HepG2 (cell line): ENCODE data around the gene PIM1. TPM values are rescaled to one million over a fixed set of nuclear protein-coding genes. Genes with fewer than 3 reads are reported as not detected.

Experiments
- CBFB ChIP-seq: sonication (generic); formaldehyde crosslinking; IDR thresholded peaks from 2 replicates; pipeline ENCODE4 v1.4.0; 2020; ENCODE audit warnings: missing genetic modification reagents
- FOXP1 ChIP-seq, 2 experiments: fragments of 450-650 bp in 1 of 2; IDR thresholded peaks; 2 replicates each; pipeline ENCODE4 v1.6.1; 2017 to 2018; ENCODE audit warnings: antibody characterized with exemption in 1 of 2
- JDP2 ChIP-seq: sonication (generic); formaldehyde crosslinking; IDR thresholded peaks from 2 replicates; pipeline ENCODE4 v1.8.1; 2022; ENCODE audit warnings: missing genetic modification reagents, borderline replicate concordance
- MTF1 ChIP-seq: sonication (generic); formaldehyde crosslinking; IDR thresholded peaks from 2 replicates; pipeline ENCODE4 v1.5.0; 2020; ENCODE audit warnings: missing genetic modification reagents
- PBX3 ChIP-seq: sonication (generic); formaldehyde crosslinking; IDR thresholded peaks from 2 replicates; pipeline ENCODE4 v1.8.1; 2023; ENCODE audit warnings: missing genetic modification reagents, inconsistent platforms, borderline replicate concordance
- RNF219 ChIP-seq: sonication (generic); formaldehyde crosslinking; IDR thresholded peaks from 2 replicates; pipeline ENCODE4 v1.5.0; 2020; ENCODE audit warnings: mild to moderate bottlenecking, missing genetic modification reagents
- SMARCC2 ChIP-seq: fragments of 450-650 bp; IDR thresholded peaks from 2 replicates; pipeline ENCODE4 v1.6.1; 2017; ENCODE audit warnings: antibody characterized with exemption, mild to moderate bottlenecking
- SOX5 ChIP-seq: IDR thresholded peaks from 2 replicates; pipeline ENCODE4 v1.6.1; 2016; ENCODE audit warnings: borderline replicate concordance
- SP4 ChIP-seq: sonication (generic); formaldehyde crosslinking; IDR thresholded peaks from 2 replicates; pipeline ENCODE4 v1.8.1; 2023; ENCODE audit warnings: mild to moderate bottlenecking, missing genetic modification reagents
- STAT5B ChIP-seq: sonication (generic); formaldehyde crosslinking; IDR thresholded peaks from 2 replicates; pipeline ENCODE4 v1.4.0; 2020; ENCODE audit warnings: missing genetic modification reagents
- THAP8 ChIP-seq: sonication (generic); formaldehyde crosslinking; IDR thresholded peaks from 2 replicates; pipeline ENCODE4 v1.5.1; 2020; ENCODE audit warnings: missing genetic modification reagents, mild to moderate bottlenecking, borderline replicate concordance
- ZBED4 ChIP-seq: sonication (generic); formaldehyde crosslinking; IDR thresholded peaks from 2 replicates; pipeline ENCODE4 v1.4.0; 2020; ENCODE audit warnings: missing genetic modification reagents, borderline replicate concordance
- ZFYVE20 ChIP-seq: sonication (generic); formaldehyde crosslinking; IDR thresholded peaks from 2 replicates; pipeline ENCODE4 v1.8.0; 2023; ENCODE audit warnings: low read depth, mild to moderate bottlenecking, moderate library complexity, missing genetic modification reagents, borderline replicate concordance
- ZIK1 ChIP-seq: sonication (generic); formaldehyde crosslinking; IDR thresholded peaks from 2 replicates; pipeline ENCODE4 v1.5.0; 2020; ENCODE audit warnings: mild to moderate bottlenecking, low read depth, missing genetic modification reagents, borderline replicate concordance
- ZNF335 ChIP-seq: sonication (generic); formaldehyde crosslinking; IDR thresholded peaks from 2 replicates; pipeline ENCODE4 v1.4.0; 2020; ENCODE audit warnings: missing genetic modification reagents
- ZNF33A ChIP-seq: sonication (generic); formaldehyde crosslinking; IDR thresholded peaks from 2 replicates; pipeline ENCODE4 v1.5.1; 2020; ENCODE audit warnings: missing genetic modification reagents, mild to moderate bottlenecking, moderate library complexity, borderline replicate concordance
- ZNF350 ChIP-seq: sonication (generic); formaldehyde crosslinking; IDR thresholded peaks from 2 replicates; pipeline ENCODE4 v1.4.0; 2020; ENCODE audit warnings: mild to moderate bottlenecking, low read depth, missing genetic modification reagents, borderline replicate concordance
- polyA plus RNA-seq, 8 experiments: library from polyadenylated mRNA; depleted of rRNA in 3 of 8; stranded (reverse) in 7 of 8; unstranded in 1 of 8; fragments of >200 nt; fragmentation: Illumina TruSeq in 4 of 8; extraction: Trizol in 4 of 8; gene quantifications; 2 replicates each; pipeline versions ENCODE4 v1.2.1 to v1.2.3, GENCODE V29; 2011 to 2016; ENCODE audit warnings: low read depth in 4 of 8, missing spikeins in 1 of 8, mixed read lengths in 1 of 8; ENCODE audit not compliant: insufficient read depth in 1 of 8
- total RNA-seq, 5 experiments: library from RNA; depleted of rRNA; stranded (reverse); fragments of >200 nt; fragmentation: Illumina TruSeq; extraction: Trizol; gene quantifications; 2 replicates each; pipeline ENCODE4 v1.2.3, GENCODE V29; 2016; ENCODE audit warnings: low read depth in 1 of 5

The PIM1 gene
- total and polyA plus RNA-seq, 2 of the 13 experiments (the other 11 are each of a cell fraction or from before 2014, with no cell fraction given), result 29.4 to 117 TPM

- TF ChIP-seq ZNF33A (CRISPR knock-in tag) (no peak), SOX5 (CRISPR knock-in tag) (peak; percentile 95), ZFYVE20 (CRISPR knock-in tag) (no peak), MTF1 (CRISPR knock-in tag) (no peak), SMARCC2 (no peak), JDP2 (no peak), STAT5B (CRISPR knock-in tag) (peak; percentile 38; the same call in 1 of the 2 replicates), SP4 (peak; percentile 86), RNF219 (CRISPR knock-in tag) (no peak; the same call in 1 of the 2 replicates), ZNF350 (CRISPR knock-in tag) (peak; percentile 91), CBFB (CRISPR knock-in tag) (peak; percentile 84), THAP8 (CRISPR knock-in tag) (peak; percentile 92; the same call in 1 of the 2 replicates), ZBED4 (CRISPR knock-in tag) (peak; percentile 96), ZIK1 (CRISPR knock-in tag) (0 out of 2 replicates have a peak, but pooled peaks have one; percentile 18), FOXP1 (IDR thresholded peaks at IDR 0.05) (peak; percentile 46; the same call in 1 of the 2 replicates), FOXP1 (CRISPR knock-in tag; IDR thresholded peaks at IDR 0.05) (peak; percentile 79), PBX3 (no peak), ZNF335 (no peak)
Measured at GRCh38 chr6:37169496-37170272, at the start of gene PIM1 (continued).
